Forelimb muscle (tissue), 1 donor: ENCODE data around the gene ACOX3. TPM values are rescaled to one million over a fixed set of nuclear protein-coding genes. Genes with fewer than 3 reads are reported as not detected.
A peak's percentile ranks its signal among the peaks of the same experiment; 100 is the strongest.

Experiments used
- DNase-seq: peaks from one replicate; pipeline ENCODE4 v3.0.0-alpha.2; 2013; ENCODE audit warnings: low read depth
- polyA plus RNA-seq: library from polyadenylated mRNA; unstranded; fragments of 120-200 nt; gene quantifications from one replicate; pipeline ENCODE4 v1.2.1, GENCODE V29; 2013; ENCODE audit not compliant: insufficient read length

The ACOX3 gene
- polyA plus RNA-seq, 1 donor: 11.7 TPM

GRCh38 chr4:8340781-8341241 is 99.7 kb downstream of the ACOX3 start:
- peak; percentile 90 for DNase-seq

GRCh38 chr4:8338351-8338961 is 102.1 kb downstream of the ACOX3 start:
- no peak for DNase-seq

GRCh38 chr4:8336412-8337075 is 104.0 kb downstream of the ACOX3 start:
- no peak for DNase-seq

- DNase-seq: no peak
Observed at GRCh38 chr4:8335848-8336247, 104.7 kb downstream of the ACOX3 start.

GRCh38 chr4:8334786-8335460 is 105.6 kb downstream of the ACOX3 start:
- no peak for DNase-seq

- DNase-seq: no peak
Observed at GRCh38 chr4:8333726-8334460, 106.6 kb downstream of the ACOX3 start.

GRCh38 chr4:8332891-8333331 is 107.6 kb downstream of the ACOX3 start:
- no peak for DNase-seq

- no peak for DNase-seq
Observed at GRCh38 chr4:8332038-8332857, 108.3 kb downstream of the ACOX3 start.

- no peak for DNase-seq
Observed at GRCh38 chr4:8331575-8331955, 109.0 kb downstream of the ACOX3 start.

- no peak for DNase-seq
Observed at GRCh38 chr4:8330821-8331574, 109.5 kb downstream of the ACOX3 start.

GRCh38 chr4:8329859-8330761 is 110.4 kb downstream of the ACOX3 start:
- DNase-seq: no peak

- DNase-seq: no peak
Observed at GRCh38 chr4:8329560-8329858, 111.0 kb downstream of the ACOX3 start.

GRCh38 chr4:8328866-8329559 is 111.5 kb downstream of the ACOX3 start:
- no peak for DNase-seq

GRCh38 chr4:8328456-8328855 is 112.1 kb downstream of the ACOX3 start:
- no peak for DNase-seq

GRCh38 chr4:8326206-8326605 is 114.3 kb downstream of the ACOX3 start:
- DNase-seq: no peak

- DNase-seq: no peak
Observed at GRCh38 chr4:8325291-8325973, 115.1 kb downstream of the ACOX3 start.

- DNase-seq: no peak
Observed at GRCh38 chr4:8324640-8325239, 115.8 kb downstream of the ACOX3 start.

- no peak for DNase-seq
Observed at GRCh38 chr4:8323947-8324555, 116.5 kb downstream of the ACOX3 start.
